Chondrocyte (in vitro differentiated cells): ENCODE data around the gene RFC2. TPM values are rescaled to one million over a fixed set of nuclear protein-coding genes. Genes with fewer than 3 reads are reported as not detected.
A peak's percentile ranks its signal among the peaks of the same experiment; 100 is the strongest.

ENCODE experiments used
- DNase-seq: peaks from one replicate; pipeline ENCODE4 v3.0.0; 2021; ENCODE audit warnings: mixed read lengths, low spot score
- H3K27ac Mint-ChIP-seq: one replicate; pipeline ENCODE4 v1.8.0; 2021; ENCODE audit warnings: mild to moderate bottlenecking, moderate library complexity, mixed read lengths; ENCODE audit not compliant: unreplicated experiment
- H3K27me3 Mint-ChIP-seq: 2 replicates; pipeline ENCODE4 v1.8.0; 2021; ENCODE audit warnings: low read depth, mixed read lengths
- H3K36me3 Mint-ChIP-seq: 2 replicates; pipeline ENCODE4 v1.8.0; 2021; ENCODE audit warnings: low read depth, mixed read lengths
- H3K4me1 Mint-ChIP-seq: 2 replicates; pipeline ENCODE4 v1.8.0; 2021; ENCODE audit warnings: low read depth, mild to moderate bottlenecking, mixed read lengths
- H3K4me3 Mint-ChIP-seq: one replicate; pipeline ENCODE4 v1.8.0; 2021; ENCODE audit warnings: mild to moderate bottlenecking, moderate library complexity, mixed read lengths; ENCODE audit not compliant: unreplicated experiment
- H3K9me3 Mint-ChIP-seq: 2 replicates; pipeline ENCODE4 v1.8.0; 2021; ENCODE audit warnings: low read depth, mixed read lengths
- CTCF ChIP-seq: fragments of 200-600 bp; sonication (generic); IDR thresholded peaks from 2 replicates; pipeline ENCODE4 v1.5.0; 2021; ENCODE audit warnings: antibody characterized with exemption, mild to moderate bottlenecking, moderate library complexity
- total RNA-seq: library from RNA; stranded (reverse); gene quantifications from 3 replicates; pipeline ENCODE4 v1.2.1, GENCODE V29; 2021

Gene RFC2
- total RNA-seq, 1 donor from 2014 or later: 11.0 TPM

- Mint-ChIP-seq H3K4me1 (peaks cover 26% of the 10 kb centered on the region), H3K4me3 (no peak overlapping the region), H3K27me3 (no peaks in the 10 kb centered on the region), H3K36me3 (peaks cover 1% of the 10 kb centered on the region), H3K27ac (peak overlapping the region; percentile 55), H3K9me3 (no peaks in the 10 kb centered on the region)
- no peak for TF ChIP-seq CTCF
- DNase-seq: no peak
These were observed 40.2 kb upstream of the RFC2 start for GRCh38 chr7:74294191-74294998.

DNA sequence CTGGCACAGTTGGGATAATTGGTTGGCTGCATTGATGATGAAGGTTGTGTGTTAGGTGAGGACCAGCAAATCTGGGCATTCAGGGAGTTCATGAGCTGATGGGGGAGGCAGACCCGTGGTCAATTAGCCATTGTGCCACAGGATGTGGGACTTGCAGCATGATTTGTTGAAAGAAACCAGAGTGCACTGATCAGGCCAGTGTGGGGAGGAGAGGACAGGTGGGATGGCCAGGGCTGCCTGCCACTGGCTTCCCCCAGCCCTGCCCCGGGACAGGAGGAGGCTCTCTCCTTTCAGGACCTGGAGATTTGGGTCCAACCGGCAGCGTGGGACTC lies 39.3 kb upstream of the RFC2 start:
- no peak for TF ChIP-seq CTCF
- Mint-ChIP-seq H3K27me3 (no peaks in the 10 kb centered on the region), H3K27ac (no peak overlapping the region), H3K9me3 (no peaks in the 10 kb centered on the region), H3K36me3 (peaks cover 1% of the 10 kb centered on the region), H3K4me3 (no peak overlapping the region), H3K4me1 (peaks cover 32% of the 10 kb centered on the region)
- DNase-seq: no peak

- H3K9me3 Mint-ChIP-seq: no peaks in the 10 kb centered on the region
- H3K36me3 Mint-ChIP-seq: peaks cover 1% of the 10 kb centered on the region
- H3K4me3 Mint-ChIP-seq: no peak overlapping the region
- no peak for DNase-seq
- no peaks in the 10 kb centered on the region for H3K27me3 Mint-ChIP-seq
- TF ChIP-seq CTCF: no peak
- peaks cover 38% of the 10 kb centered on the region for H3K4me1 Mint-ChIP-seq
- no peak overlapping the region for H3K27ac Mint-ChIP-seq
These were observed 38.8 kb upstream of the RFC2 start for GRCh38 chr7:74292757-74293576.

- Mint-ChIP-seq H3K36me3 (peaks cover 1% of the 10 kb centered on the region), H3K27ac (no peak overlapping the region), H3K4me1 (peaks cover 39% of the 10 kb centered on the region), H3K27me3 (no peaks in the 10 kb centered on the region), H3K9me3 (no peaks in the 10 kb centered on the region), H3K4me3 (no peak overlapping the region)
- TF ChIP-seq CTCF: no peak
- no peak for DNase-seq
These were observed 37.3 kb upstream of the RFC2 start for GRCh38 chr7:74291535-74291934.

- Mint-ChIP-seq H3K4me1 (peaks cover 39% of the 10 kb centered on the region), H3K36me3 (peaks cover 1% of the 10 kb centered on the region), H3K4me3 (peak overlapping the region; percentile 75), H3K27ac (no peak overlapping the region), H3K9me3 (no peaks in the 10 kb centered on the region), H3K27me3 (no peaks in the 10 kb centered on the region)
- TF ChIP-seq CTCF: no peak
- DNase-seq: no peak
These were observed 36.8 kb upstream of the RFC2 start for GRCh38 chr7:74290981-74291441.
